Stomach (tissue), 9 donors: ENCODE results near the gene CUL4A. TPM values are rescaled to one million over a fixed set of nuclear protein-coding genes. Genes with fewer than 3 reads are reported as not detected.

Source experiments
- DNase-seq, 2 donors: peaks; one replicate each; pipeline versions ENCODE4 v3.0.0 to v3.0.0-alpha.2; 2013 to 2019
- H3K27ac ChIP-seq, 5 donors: fragments of 200-600 bp in 4 of 5; sonication (generic) in 4 of 5; one replicate each; pipeline ENCODE4 v1.5.1; 2013 to 2019; ENCODE audit warnings: mild to moderate bottlenecking in 1 of 5, moderate library complexity in 1 of 5
- H3K27me3 ChIP-seq, 3 donors: fragments of 200-600 bp; sonication (generic); one replicate each; pipeline ENCODE4 v1.5.1; 2017 to 2019; ENCODE audit warnings: mixed run types in 1 of 3
- H3K36me3 ChIP-seq, 4 donors: fragments of 200-600 bp; sonication (generic); 1 replicate in 3 of 4; 2 replicates in 1 of 4; pipeline ENCODE4 v1.5.1; 2016 to 2019
- H3K4me1 ChIP-seq, 4 donors: fragments of 200-600 bp; sonication (generic); one replicate each; pipeline ENCODE4 v1.5.1; 2016 to 2019
- H3K4me3 ChIP-seq, 4 donors: fragments of 200-600 bp; sonication (generic) in 3 of 4; one replicate each; pipeline ENCODE4 v1.5.1; 2016 to 2019; ENCODE audit warnings: mild to moderate bottlenecking in 1 of 4
- H3K9me3 ChIP-seq, 4 donors: fragments of 200-600 bp; sonication (generic); one replicate each; pipeline ENCODE4 v1.5.1; 2016 to 2019
- CTCF ChIP-seq, 7 experiments: fragments of 450-650 bp in 4 of 7; fragments of 200-600 bp in 3 of 7; sonication (generic) in 3 of 7; IDR thresholded peaks; one replicate each; pipeline ENCODE4 v1.5.1; 2016 to 2019; ENCODE audit warnings: antibody characterized with exemption in 7 of 7, control low read depth in 2 of 7, mild to moderate bottlenecking in 1 of 7
- EP300 ChIP-seq: sonication (generic); formaldehyde crosslinking; IDR thresholded peaks from one replicate; pipeline ENCODE4 v1.6.1; 2017; ENCODE audit warnings: antibody characterized with exemption
- POLR2A ChIP-seq, 4 donors: fragments of 450-650 bp; IDR thresholded peaks; one replicate each; pipeline ENCODE4 v1.6.1; 2016; ENCODE audit warnings: antibody characterized with exemption in 4 of 4, control low read depth in 2 of 4, mild to moderate bottlenecking in 1 of 4, moderate library complexity in 1 of 4
- POLR2AphosphoS5 ChIP-seq, 3 donors: sonication (generic); formaldehyde crosslinking; IDR thresholded peaks; one replicate each; pipeline ENCODE4 v1.6.1; 2016; ENCODE audit warnings: antibody characterized with exemption in 3 of 3
- whole genome bisulfite sequencing, 5 donors: extraction: QIAGEN DNeasy Blood & Tissue Kit in 3 of 5; methylation state at CpG; one replicate each; pipeline versions ENCODE4 v1.1.5 to v1.1.7; 2013 to 2018; 5-methylcytosine and 5-hydroxymethylcytosine counted together
- intact Hi-C: fragments of 100-400 bp; cut with DNase I; formaldehyde crosslinking; loops from one replicate; pipeline ENCODE4 v1.15.1; 2023; ENCODE audit warnings: low total_unique reads
- polyA plus RNA-seq, 3 donors: library from polyadenylated mRNA; stranded (reverse); fragments of 200-250 nt; gene quantifications; one replicate each; pipeline ENCODE4 v1.2.3, GENCODE V29; 2013
- total RNA-seq, 5 donors: library from RNA; depleted of rRNA; stranded (reverse); fragments of >200 nt; gene quantifications; one replicate each; pipeline versions ENCODE4 v1.1.0 to v1.2.3, GENCODE V29; 2014 to 2016
- donor health status: healthy with polysubstance abuse.
- donor health status: Bipolar disorder and iron deficiency.
- donor health status: healthy.

Gene CUL4A
- total and polyA plus RNA-seq, 8 donors = 24.4 to 153 (median 108) TPM

- no peak for DNase-seq
- intact Hi-C loops = no loop called here
- TF ChIP-seq POLR2A (IDR thresholded peaks at IDR 0.05) (no peak), EP300 (no peak), POLR2AphosphoS5 (IDR thresholded peaks at IDR 0.05) (no peak), CTCF (IDR thresholded peaks at IDR 0.05) (no peak)
- WGBS, 5 donors = 90 to 93% (median 92%) methylated on average over 19 to 20 of the region's 20 CpGs
- no peaks in the 10 kb centered on the region for H3K4me1 ChIP-seq
- H3K9me3 ChIP-seq = no peaks in the 10 kb centered on the region
- peaks cover 10 to 45% (median 33%) of the 10 kb centered on the region in 4 donors for H3K36me3 ChIP-seq
- no peaks in the 10 kb centered on the region for H3K27me3 ChIP-seq
- H3K27ac ChIP-seq = no peak overlapping the region
- H3K4me3 ChIP-seq = no peak overlapping the region
Measured at GRCh38 chr13:113267642-113268405, 58.4 kb downstream of the CUL4A start.

GRCh38 chr13:113272031-113272430, 62.6 kb downstream of the CUL4A start:
- H3K27ac ChIP-seq = no peak overlapping the region
- TF ChIP-seq POLR2AphosphoS5 (IDR thresholded peaks at IDR 0.05) = no peak
- TF ChIP-seq EP300 = no peak
- TF ChIP-seq CTCF (IDR thresholded peaks at IDR 0.05) = no peak
- TF ChIP-seq POLR2A (IDR thresholded peaks at IDR 0.05) = no peak
- H3K27me3 ChIP-seq = no peaks in the 10 kb centered on the region
- intact Hi-C loops = loop anchor here (10.0 kb wide), 1 partner anchor 123 kb away; no protein-coding TSS in a partner anchor
- no peak overlapping the region for H3K4me3 ChIP-seq
- peaks cover 0 to 11% (median 4%) of the 10 kb centered on the region in 4 donors for H3K4me1 ChIP-seq
- peaks cover 0 to 14% (median 3%) of the 10 kb centered on the region in 4 donors for H3K36me3 ChIP-seq
- no peak for DNase-seq
- no peaks in the 10 kb centered on the region for H3K9me3 ChIP-seq
- 76 to 94% (median 91%) methylated on average over 2 of the region's 2 CpGs for WGBS, 5 donors

GRCh38 chr13:113272701-113273181, 63.3 kb downstream of the CUL4A start:
- Histone ChIP-seq H3K27ac (no peak overlapping the region), H3K4me1 (peaks cover 0 to 11% (median 4%) of the 10 kb centered on the region in 4 donors), H3K4me3 (no peak overlapping the region), H3K27me3 (no peaks in the 10 kb centered on the region), H3K36me3 (peaks cover 0 to 14% (median 2%) of the 10 kb centered on the region in 4 donors), H3K9me3 (no peaks in the 10 kb centered on the region)
- intact Hi-C loops = loop anchor here (10.0 kb wide), 1 partner anchor 122 kb away; no protein-coding TSS in a partner anchor
- DNase-seq = no peak
- WGBS, 5 donors = 86 to 93% (median 91%) methylated on average over 10 of the region's 10 CpGs
- TF ChIP-seq EP300 (no peak), POLR2AphosphoS5 (IDR thresholded peaks at IDR 0.05) (no peak), CTCF (IDR thresholded peaks at IDR 0.05) (no peak), POLR2A (IDR thresholded peaks at IDR 0.05) (no peak)

GRCh38 chr13:113273321-113273720, 63.9 kb downstream of the CUL4A start:
- intact Hi-C loops = loop anchor here (10.0 kb wide), 1 partner anchor 121 kb away; no protein-coding TSS in a partner anchor
- 68 to 82% (median 79%) methylated on average over 6 of the region's 6 CpGs for WGBS, 5 donors
- H3K27ac ChIP-seq = no peak overlapping the region

More at GRCh38 chr13:113273321-113273720, 63.9 kb downstream of the CUL4A start:
- Histone ChIP-seq H3K27me3 (no peaks in the 10 kb centered on the region), H3K9me3 (no peaks in the 10 kb centered on the region), H3K4me3 (no peak overlapping the region), H3K36me3 (peaks cover 0 to 14% (median 2%) of the 10 kb centered on the region in 4 donors), H3K4me1 (peaks cover 0 to 11% (median 4%) of the 10 kb centered on the region in 4 donors)
- no peak for TF ChIP-seq POLR2AphosphoS5 (IDR thresholded peaks at IDR 0.05)
- TF ChIP-seq POLR2A (IDR thresholded peaks at IDR 0.05) = no peak
- no peak for TF ChIP-seq CTCF (IDR thresholded peaks at IDR 0.05)
- no peak for TF ChIP-seq EP300
- DNase-seq = no peak
